ACHN (cell line): ENCODE results near the gene SIK3.

Experiments
- DNase-seq: peaks from one replicate; pipeline ENCODE4 v3.0.0-alpha.2; 2015
- in situ Hi-C: cut with HindIII; loops from 2 replicates; pipeline ENCODE4 v1.10.0; 2017; ENCODE audit warnings: low sequenced_read_pairs, low pct_ligation_motif_present, low pct_unique_long_range_greater_than_20kb

The SIK3 gene

GRCh38 chr11:117087446-117087845, 10.8 kb downstream of the SIK3 start:
- in situ Hi-C loops, result no loop called here
- no peak for DNase-seq

GRCh38 chr11:117084992-117085391, 13.2 kb downstream of the SIK3 start:
- in situ Hi-C loops, result no loop called here
- DNase-seq, result no peak

GRCh38 chr11:117083011-117083935, 15.0 kb downstream of the SIK3 start:
- in situ Hi-C loops, result no loop called here
- no peak for DNase-seq

- DNase-seq, result no peak
- in situ Hi-C loops, result no loop called here
Observed at GRCh38 chr11:117081908-117082307, 16.3 kb downstream of the SIK3 start.

- no peak for DNase-seq
- in situ Hi-C loops, result no loop called here
Observed at GRCh38 chr11:117080370-117080769, 17.9 kb downstream of the SIK3 start.

GRCh38 chr11:117076941-117077691, 21.1 kb downstream of the SIK3 start:
- no peak for DNase-seq

GRCh38 chr11:117075186-117075585, 23.0 kb downstream of the SIK3 start:
- no peak for DNase-seq
- in situ Hi-C loops, result no loop called here

More at GRCh38 chr11:117076941-117077691, 21.1 kb downstream of the SIK3 start:
- in situ Hi-C loops, result no loop called here

- no peak for DNase-seq
- in situ Hi-C loops, result no loop called here
Observed at GRCh38 chr11:117074119-117074518, 24.1 kb downstream of the SIK3 start.

- no peak for DNase-seq
- in situ Hi-C loops, result no loop called here
Observed at GRCh38 chr11:117073539-117073938, 24.7 kb downstream of the SIK3 start.

- in situ Hi-C loops, result no loop called here
- DNase-seq, result peak; percentile 85
Observed at GRCh38 chr11:117072517-117073461, 25.4 kb downstream of the SIK3 start.

- in situ Hi-C loops, result no loop called here
- DNase-seq, result no peak
Observed at GRCh38 chr11:117071344-117071787, 26.9 kb downstream of the SIK3 start.

GRCh38 chr11:117070016-117070415, 28.2 kb downstream of the SIK3 start:
- in situ Hi-C loops, result no loop called here
- no peak for DNase-seq

GRCh38 chr11:117068303-117068860, 29.8 kb downstream of the SIK3 start:
- in situ Hi-C loops, result no loop called here
- no peak for DNase-seq

GRCh38 chr11:117066959-117067358, 31.3 kb downstream of the SIK3 start:
- no peak for DNase-seq
- in situ Hi-C loops, result no loop called here

- DNase-seq, result no peak
- in situ Hi-C loops, result no loop called here
Observed at GRCh38 chr11:117064275-117064674, 34.0 kb downstream of the SIK3 start.

- in situ Hi-C loops, result no loop called here
- no peak for DNase-seq
Observed at GRCh38 chr11:117062498-117062897, 35.7 kb downstream of the SIK3 start.

- in situ Hi-C loops, result no loop called here
- no peak for DNase-seq
Observed at GRCh38 chr11:117061256-117061655, 37.0 kb downstream of the SIK3 start.

GRCh38 chr11:117059611-117060148, 38.5 kb downstream of the SIK3 start:
- no peak for DNase-seq
- in situ Hi-C loops, result no loop called here
